ACC112 (cell line): Measurements from ENCODE around the gene TRPM3.

Experiments used
- H2AFZ ChIP-seq: fragments of 200-600 bp; sonication (generic); one replicate; pipeline ENCODE4 v1.6.0; 2017; ENCODE audit warnings: antibody characterized with exemption, low read length; ENCODE audit not compliant: unreplicated experiment
- H3K27ac ChIP-seq: fragments of 200-600 bp; sonication (generic); 2 replicates; pipeline ENCODE4 v1.5.1; 2014; ENCODE audit warnings: low read depth, mild to moderate bottlenecking, antibody characterized with exemption, low read length, moderate library complexity
- H3K27me3 ChIP-seq: fragments of 200-600 bp; sonication (generic); 2 replicates; pipeline ENCODE4 v1.6.1; 2014; ENCODE audit warnings: mild to moderate bottlenecking, antibody characterized with exemption, low read length, moderate library complexity, mixed read lengths; ENCODE audit not compliant: insufficient read depth
- H3K36me3 ChIP-seq: fragments of 200-600 bp; sonication (generic); 2 replicates; pipeline ENCODE4 v1.6.1; 2016; ENCODE audit warnings: mild to moderate bottlenecking, antibody characterized with exemption, low read length, moderate library complexity, mixed read lengths; ENCODE audit not compliant: insufficient read depth
- H3K4me1 ChIP-seq: fragments of 200-600 bp; sonication (generic); one replicate; pipeline ENCODE4 v1.6.1; 2016; ENCODE audit warnings: low read length, mixed read lengths; ENCODE audit not compliant: insufficient read depth, unreplicated experiment, control insufficient read depth
- H3K4me3 ChIP-seq: fragments of 200-600 bp; sonication (generic); 2 replicates; pipeline ENCODE4 v1.5.1; 2014; ENCODE audit warnings: mild to moderate bottlenecking, low read depth, low read length
- H3K79me2 ChIP-seq: fragments of 200-600 bp; sonication (generic); one replicate; pipeline ENCODE4 v1.6.0; 2016; ENCODE audit warnings: low read length; ENCODE audit not compliant: control insufficient read depth, unreplicated experiment, insufficient read depth

The TRPM3 gene

DNA sequence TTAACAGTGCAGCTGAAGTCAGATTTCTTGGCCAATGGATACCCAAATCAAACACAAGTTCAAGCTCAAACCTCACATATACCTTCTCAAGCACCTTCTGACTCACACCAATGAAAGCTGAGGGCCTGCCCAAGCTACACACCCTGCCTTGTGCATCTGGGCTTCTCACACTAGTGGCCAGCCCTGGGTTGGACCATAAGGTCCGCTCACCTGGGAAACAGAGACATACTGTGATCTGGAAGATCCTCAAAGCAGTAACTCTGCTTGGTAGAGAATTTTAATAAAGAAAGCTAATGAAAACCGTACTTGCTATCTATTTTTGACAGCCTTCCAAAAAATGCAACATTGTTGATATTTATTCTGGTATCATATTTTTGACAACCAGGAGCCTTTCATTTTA, 7.4 kb upstream of the TRPM3 start:
- no peaks in the 10 kb centered on the region for H3K36me3 ChIP-seq
- H3K27me3 ChIP-seq, result peaks cover 24% of the 10 kb centered on the region
- no peak overlapping the region for H3K4me3 ChIP-seq
- no peaks in the 10 kb centered on the region for H3K4me1 ChIP-seq
- no peaks in the 10 kb centered on the region for H3K79me2 ChIP-seq
- H2AFZ ChIP-seq, result no peak overlapping the region
- H3K27ac ChIP-seq, result no peak overlapping the region

DNA sequence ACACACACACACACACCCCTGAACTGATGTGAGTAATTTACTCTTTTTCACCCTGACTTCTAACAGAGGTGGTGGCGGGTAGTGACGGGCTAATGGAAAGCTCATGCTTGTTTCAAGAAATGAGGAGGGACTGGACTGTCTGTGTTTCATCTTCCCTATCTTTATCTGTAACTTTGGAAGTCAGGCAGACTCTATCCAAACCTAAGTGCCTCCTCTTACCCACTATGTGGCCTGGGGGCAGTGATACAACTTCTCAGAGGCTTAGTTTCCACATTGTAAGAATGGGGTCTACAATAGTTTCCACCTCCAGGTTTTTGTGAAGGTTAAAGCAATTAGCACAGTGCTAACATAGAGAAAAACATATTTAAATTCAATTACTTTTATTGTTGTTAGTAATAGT, 5.9 kb upstream of the TRPM3 start:
- Histone ChIP-seq H2AFZ (no peak overlapping the region), H3K36me3 (no peaks in the 10 kb centered on the region), H3K27ac (no peak overlapping the region), H3K79me2 (no peaks in the 10 kb centered on the region), H3K4me3 (no peak overlapping the region), H3K27me3 (peaks cover 39% of the 10 kb centered on the region), H3K4me1 (no peaks in the 10 kb centered on the region)

DNA sequence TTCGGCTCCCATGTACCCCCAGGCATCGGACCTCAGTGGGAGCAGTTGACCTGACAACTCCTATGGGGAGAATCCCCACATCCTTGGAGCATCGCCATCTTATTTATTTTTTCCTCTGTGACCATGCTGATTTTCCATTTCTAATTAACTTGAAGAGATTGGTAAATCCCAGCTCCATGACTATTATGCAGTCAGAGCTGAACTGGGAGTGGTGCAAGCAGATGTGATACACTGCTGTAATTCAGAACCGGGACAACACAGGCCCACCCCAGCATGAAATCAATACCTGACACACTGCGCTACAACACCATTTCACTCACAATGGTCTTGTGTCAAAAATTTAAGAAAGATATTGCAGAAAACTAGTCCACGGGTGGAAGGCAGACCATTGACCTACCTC, 1.0 kb upstream of the TRPM3 start:
- H2AFZ ChIP-seq, result no peak overlapping the region
- no peaks in the 10 kb centered on the region for H3K4me1 ChIP-seq
- no peaks in the 10 kb centered on the region for H3K79me2 ChIP-seq
- H3K27me3 ChIP-seq, result peaks cover 68% of the 10 kb centered on the region
- no peak overlapping the region for H3K27ac ChIP-seq
- no peak overlapping the region for H3K4me3 ChIP-seq
- H3K36me3 ChIP-seq, result no peaks in the 10 kb centered on the region

DNA sequence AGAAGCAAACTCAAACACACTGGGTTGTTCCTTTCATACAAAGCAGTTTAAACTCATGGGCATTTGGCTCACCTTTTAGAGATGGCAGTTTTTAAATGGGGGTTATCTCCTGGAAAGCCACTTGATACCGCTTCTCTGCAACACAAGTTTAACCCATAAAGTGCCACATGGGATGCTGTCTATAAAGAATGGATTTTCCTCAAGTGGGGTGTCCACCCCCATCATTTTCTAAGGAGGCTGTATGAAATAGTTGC, 528 bp upstream of the TRPM3 start:
- Histone ChIP-seq H3K27ac (no peak overlapping the region), H3K79me2 (no peaks in the 10 kb centered on the region), H3K4me3 (no peak overlapping the region), H3K27me3 (peaks cover 68% of the 10 kb centered on the region), H3K36me3 (no peaks in the 10 kb centered on the region), H2AFZ (no peak overlapping the region), H3K4me1 (no peaks in the 10 kb centered on the region)

DNA sequence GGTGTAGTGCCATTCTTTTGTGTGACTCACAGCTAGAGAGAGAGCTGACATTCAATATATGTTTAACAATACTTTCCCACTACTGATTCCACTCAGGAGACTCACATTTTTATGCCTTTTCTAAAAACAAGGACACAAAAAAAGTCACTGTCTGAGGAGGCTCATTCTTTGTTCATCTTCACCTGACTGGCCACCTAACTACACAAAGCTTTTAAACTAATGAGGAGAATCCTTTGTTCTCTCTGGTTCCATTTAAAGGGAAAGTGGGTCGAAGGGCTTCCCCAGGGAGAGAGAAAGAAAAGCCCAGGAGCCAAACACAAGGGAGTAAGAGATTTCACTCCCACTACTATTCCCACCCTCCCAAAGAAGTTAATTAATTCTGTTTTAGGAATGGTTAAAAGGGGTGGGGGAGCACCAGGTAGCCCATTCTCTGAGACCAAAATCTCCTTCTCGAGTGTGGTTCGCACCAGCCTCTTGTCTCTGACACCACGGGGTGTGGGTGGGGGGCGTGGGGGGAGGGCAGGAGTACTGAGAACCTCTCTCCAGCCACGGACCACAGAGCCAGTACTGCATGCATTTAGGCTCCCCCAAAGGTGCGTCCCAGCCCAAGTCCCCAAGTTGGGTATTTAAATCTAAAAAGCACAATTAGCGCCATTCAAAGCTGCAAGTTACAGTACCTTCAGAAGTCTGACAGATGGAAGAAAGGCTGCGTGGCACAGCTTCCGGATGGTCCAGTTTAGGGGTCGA, 747 bp downstream of the TRPM3 start:
- Histone ChIP-seq H3K79me2 (no peaks in the 10 kb centered on the region), H3K4me1 (no peaks in the 10 kb centered on the region), H3K27me3 (peaks cover 76% of the 10 kb centered on the region), H3K4me3 (no peak overlapping the region), H3K36me3 (no peaks in the 10 kb centered on the region), H2AFZ (no peak overlapping the region), H3K27ac (no peak overlapping the region)

DNA sequence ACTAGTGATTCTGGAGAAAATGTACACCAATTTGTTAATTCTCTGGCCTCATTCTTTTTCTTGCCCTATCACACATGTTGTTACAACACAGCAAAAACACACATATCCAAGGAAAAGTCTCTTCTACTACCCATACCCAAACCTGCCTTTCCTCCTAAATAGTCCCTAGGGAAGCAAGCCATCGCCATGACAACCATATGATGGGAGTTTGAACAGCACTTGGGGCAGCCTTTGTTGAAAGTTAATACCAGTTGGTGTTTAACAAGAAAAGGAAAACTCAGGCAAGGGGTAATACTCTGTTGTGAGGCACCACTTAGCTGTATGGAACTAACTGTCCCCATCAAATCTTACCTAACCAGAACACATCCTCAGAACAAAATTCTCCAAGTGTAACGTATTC, 1.7 kb downstream of the TRPM3 start:
- no peak overlapping the region for H2AFZ ChIP-seq
- no peak overlapping the region for H3K27ac ChIP-seq
- H3K4me3 ChIP-seq, result no peak overlapping the region
- no peaks in the 10 kb centered on the region for H3K79me2 ChIP-seq
- peaks cover 79% of the 10 kb centered on the region for H3K27me3 ChIP-seq
- H3K4me1 ChIP-seq, result no peaks in the 10 kb centered on the region
- H3K36me3 ChIP-seq, result no peaks in the 10 kb centered on the region

DNA sequence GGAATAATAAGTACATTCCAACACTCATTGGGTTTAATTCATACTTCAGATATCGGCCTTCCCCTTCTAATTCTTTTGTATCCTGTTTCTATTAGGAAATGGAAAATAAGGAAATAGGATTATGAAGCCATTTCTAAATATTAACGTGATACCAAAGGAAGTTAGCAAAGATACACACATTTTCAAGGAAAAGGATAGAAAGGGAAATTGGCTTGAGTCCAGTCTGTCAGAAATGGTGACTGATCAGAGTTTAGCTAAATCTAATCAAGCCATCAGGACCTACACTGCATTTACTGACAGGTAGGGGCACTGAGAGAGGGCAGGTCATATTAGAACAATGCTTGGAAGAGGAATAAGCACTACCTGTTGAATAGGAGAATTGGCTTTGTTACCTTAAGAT, 3.1 kb downstream of the TRPM3 start:
- H2AFZ ChIP-seq, result no peak overlapping the region
- no peak overlapping the region for H3K27ac ChIP-seq
- H3K79me2 ChIP-seq, result no peaks in the 10 kb centered on the region
- H3K36me3 ChIP-seq, result no peaks in the 10 kb centered on the region
- H3K27me3 ChIP-seq, result peaks cover 67% of the 10 kb centered on the region
- H3K4me3 ChIP-seq, result no peak overlapping the region
- H3K4me1 ChIP-seq, result no peaks in the 10 kb centered on the region

DNA sequence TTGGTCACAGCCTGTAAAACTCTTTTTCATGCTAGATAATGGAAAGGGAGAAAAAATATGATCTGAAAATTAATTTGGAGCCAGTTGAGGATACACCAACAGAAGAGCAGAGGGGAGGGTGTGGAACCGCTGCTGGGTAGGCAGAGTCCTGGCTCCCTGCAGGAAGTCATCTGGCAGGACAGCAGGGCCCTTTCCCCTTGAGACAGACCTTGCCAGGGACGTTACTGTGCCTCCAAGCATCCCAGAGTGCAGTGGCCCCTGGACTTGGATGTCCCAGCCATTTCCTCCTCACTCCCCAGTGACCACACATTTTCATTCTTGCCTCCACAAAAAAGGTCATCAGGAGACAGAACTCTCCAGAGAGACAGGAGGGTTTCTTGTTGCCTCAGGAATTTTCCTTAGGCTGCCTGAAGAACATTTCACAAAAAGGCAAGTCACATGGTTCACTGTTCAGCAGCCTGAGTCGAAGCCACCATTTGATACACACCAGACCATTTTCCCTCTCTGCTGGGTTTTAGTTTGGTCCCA, 5.9 kb downstream of the TRPM3 start:
- Histone ChIP-seq H3K27me3 (peaks cover 46% of the 10 kb centered on the region), H3K79me2 (no peaks in the 10 kb centered on the region), H3K4me3 (no peak overlapping the region), H2AFZ (no peak overlapping the region), H3K36me3 (no peaks in the 10 kb centered on the region), H3K4me1 (no peaks in the 10 kb centered on the region), H3K27ac (no peak overlapping the region)

DNA sequence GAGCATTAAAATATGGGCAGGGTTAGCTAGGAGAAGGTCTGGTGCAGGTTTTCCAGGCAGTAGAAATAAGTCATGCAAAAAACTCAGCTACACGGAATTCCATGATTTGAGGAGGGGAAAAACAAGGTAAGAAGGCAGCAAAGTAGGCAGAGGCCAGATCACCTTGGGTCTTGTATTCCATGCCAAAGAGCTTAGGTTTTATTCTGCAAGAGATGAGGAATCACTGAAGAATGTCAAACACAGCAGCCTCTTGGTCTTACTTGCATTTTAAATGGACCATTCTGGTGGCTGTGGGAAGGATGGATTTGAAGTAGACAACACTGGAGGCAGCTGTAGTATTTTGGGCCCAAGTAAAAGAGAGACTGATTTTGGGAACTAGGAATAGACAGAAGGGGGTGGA, 8.6 kb downstream of the TRPM3 start:
- Histone ChIP-seq H2AFZ (no peak overlapping the region), H3K27ac (no peak overlapping the region), H3K36me3 (no peaks in the 10 kb centered on the region), H3K4me3 (no peak overlapping the region), H3K4me1 (no peaks in the 10 kb centered on the region), H3K79me2 (no peaks in the 10 kb centered on the region), H3K27me3 (peaks cover 21% of the 10 kb centered on the region)

DNA sequence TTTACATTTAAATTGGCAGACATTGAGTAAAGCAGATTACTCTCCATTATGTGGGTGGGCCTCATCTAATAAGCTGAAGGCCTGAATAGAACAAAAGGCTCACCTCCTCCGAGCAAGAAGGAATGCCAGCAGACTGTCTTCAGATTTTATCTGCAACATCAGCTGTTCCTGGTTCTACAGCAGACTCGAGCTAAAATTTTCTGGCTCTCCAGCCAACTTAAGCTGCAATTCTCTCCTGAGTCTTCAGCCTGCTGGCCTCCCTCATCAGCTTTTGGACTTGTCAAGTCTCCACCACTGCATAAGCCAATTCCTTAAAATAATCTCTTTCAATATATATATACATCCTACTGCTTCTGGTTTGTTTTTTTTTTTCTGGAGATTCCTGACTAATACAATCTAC, 12.5 kb downstream of the TRPM3 start:
- Histone ChIP-seq H2AFZ (no peak overlapping the region), H3K79me2 (no peaks in the 10 kb centered on the region), H3K36me3 (no peaks in the 10 kb centered on the region), H3K4me3 (no peak overlapping the region), H3K4me1 (no peaks in the 10 kb centered on the region), H3K27me3 (peaks cover 15% of the 10 kb centered on the region), H3K27ac (no peak overlapping the region)

DNA sequence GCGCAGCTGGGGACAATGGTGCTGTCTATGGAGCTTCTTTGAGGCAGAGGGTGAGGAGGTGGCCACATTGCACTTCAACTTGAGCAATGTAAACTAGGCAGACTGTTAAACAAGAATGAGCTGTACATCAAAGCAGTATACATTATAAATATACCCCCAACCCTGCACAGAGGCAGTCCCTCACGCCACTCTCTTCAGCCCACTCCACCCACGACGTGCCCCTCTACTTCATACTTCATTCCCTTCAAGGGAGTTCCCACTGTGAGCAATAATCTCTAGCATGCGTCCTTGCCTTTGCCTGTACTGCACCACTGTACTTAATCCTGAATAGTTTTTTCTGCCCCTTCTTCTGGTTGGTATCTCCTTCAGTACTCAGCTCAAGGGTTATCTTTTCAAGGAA, 14.4 kb downstream of the TRPM3 start:
- H2AFZ ChIP-seq, result no peak overlapping the region
- H3K27me3 ChIP-seq, result peaks cover 15% of the 10 kb centered on the region; the same call in 1 of the 2 replicates
- H3K36me3 ChIP-seq, result no peaks in the 10 kb centered on the region
- no peak overlapping the region for H3K27ac ChIP-seq
- no peaks in the 10 kb centered on the region for H3K79me2 ChIP-seq
- H3K4me3 ChIP-seq, result no peak overlapping the region
- no peaks in the 10 kb centered on the region for H3K4me1 ChIP-seq
